ENCODE results near the gene WTIP. TPM values are rescaled to one million over a fixed set of nuclear protein-coding genes. Genes with fewer than 3 reads are reported as not detected.

The WTIP gene
- total RNA-seq, 1 experiment from 2014 or later, result 58.0 TPM

DNA sequence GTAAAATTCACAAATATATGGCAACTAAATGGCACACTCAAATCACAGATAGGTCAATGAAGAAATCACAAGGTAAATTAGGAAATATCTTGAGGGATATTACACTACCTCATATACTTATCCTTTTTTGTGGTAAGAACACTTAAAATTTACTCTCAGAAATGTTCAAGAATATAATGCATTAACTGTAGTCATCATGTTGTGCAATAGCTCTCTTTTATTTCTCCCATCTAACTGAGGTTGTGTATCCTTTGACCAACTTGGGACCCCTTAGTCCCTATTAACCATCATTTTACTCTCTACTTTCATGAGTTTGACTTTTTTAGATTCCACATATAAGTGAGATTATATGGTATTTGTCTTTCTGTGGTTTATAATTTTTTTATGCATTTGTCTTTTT, 52.6 kb downstream of the WTIP start:
- peaks cover 9% of the 10 kb centered on the region for H3K9me3 Mint-ChIP-seq (ENCODE audit: unreplicated experiment)
- H3K4me1 Mint-ChIP-seq (ENCODE audit: low read depth, unreplicated experiment), result no peaks in the 10 kb centered on the region
- TF ChIP-seq, protein P1, sequence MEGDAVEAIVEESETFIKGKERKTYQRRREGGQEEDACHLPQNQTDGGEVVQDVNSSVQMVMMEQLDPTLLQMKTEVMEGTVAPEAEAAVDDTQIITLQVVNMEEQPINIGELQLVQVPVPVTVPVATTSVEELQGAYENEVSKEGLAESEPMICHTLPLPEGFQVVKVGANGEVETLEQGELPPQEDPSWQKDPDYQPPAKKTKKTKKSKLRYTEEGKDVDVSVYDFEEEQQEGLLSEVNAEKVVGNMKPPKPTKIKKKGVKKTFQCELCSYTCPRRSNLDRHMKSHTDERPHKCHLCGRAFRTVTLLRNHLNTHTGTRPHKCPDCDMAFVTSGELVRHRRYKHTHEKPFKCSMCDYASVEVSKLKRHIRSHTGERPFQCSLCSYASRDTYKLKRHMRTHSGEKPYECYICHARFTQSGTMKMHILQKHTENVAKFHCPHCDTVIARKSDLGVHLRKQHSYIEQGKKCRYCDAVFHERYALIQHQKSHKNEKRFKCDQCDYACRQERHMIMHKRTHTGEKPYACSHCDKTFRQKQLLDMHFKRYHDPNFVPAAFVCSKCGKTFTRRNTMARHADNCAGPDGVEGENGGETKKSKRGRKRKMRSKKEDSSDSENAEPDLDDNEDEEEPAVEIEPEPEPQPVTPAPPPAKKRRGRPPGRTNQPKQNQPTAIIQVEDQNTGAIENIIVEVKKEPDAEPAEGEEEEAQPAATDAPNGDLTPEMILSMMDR (IDR thresholded peaks at IDR 0.05; ENCODE audit: insufficient read depth in 1 of 2, low read depth in 1 of 2, low read length in 1 of 2, severe bottlenecking in 1 of 2, unreplicated experiment in 1 of 2), result no peak
- H3K9me3 ChIP-seq, result no peaks in the 10 kb centered on the region
- DNase-seq, result no peak
- BruUV-seq (replicated peaks), result no TSS peak
- POLR2A ChIA-PET, result no interaction called here
- no peaks in the 10 kb centered on the region for H3K4me1 ChIP-seq
- no peaks in the 10 kb centered on the region for H3K36me3 Mint-ChIP-seq (ENCODE audit: insufficient read depth, unreplicated experiment)
- H3K27ac Mint-ChIP-seq (ENCODE audit: unreplicated experiment), result no peak overlapping the region
- no peaks in the 10 kb centered on the region for H3K27me3 ChIP-seq (replicated peaks; ENCODE audit: control insufficient read depth, insufficient read depth, low read length)
- CTCF ChIA-PET, result no interaction called here
- no peak overlapping the region for H3K4me3 ChIP-seq (ENCODE audit: low read depth, low read length)
- intact Hi-C loops (cut with micrococcal nuclease; ENCODE audit: unreplicated experiment), result no loop called here
- H3K4me3 Mint-ChIP-seq (ENCODE audit: unreplicated experiment), result no peak overlapping the region
- no peaks in the 10 kb centered on the region for H3K36me3 ChIP-seq (ENCODE audit: control insufficient read depth, insufficient read depth, low read length)
- H3K27me3 Mint-ChIP-seq (ENCODE audit: insufficient read depth, unreplicated experiment), result peaks cover 20% of the 10 kb centered on the region

DNA sequence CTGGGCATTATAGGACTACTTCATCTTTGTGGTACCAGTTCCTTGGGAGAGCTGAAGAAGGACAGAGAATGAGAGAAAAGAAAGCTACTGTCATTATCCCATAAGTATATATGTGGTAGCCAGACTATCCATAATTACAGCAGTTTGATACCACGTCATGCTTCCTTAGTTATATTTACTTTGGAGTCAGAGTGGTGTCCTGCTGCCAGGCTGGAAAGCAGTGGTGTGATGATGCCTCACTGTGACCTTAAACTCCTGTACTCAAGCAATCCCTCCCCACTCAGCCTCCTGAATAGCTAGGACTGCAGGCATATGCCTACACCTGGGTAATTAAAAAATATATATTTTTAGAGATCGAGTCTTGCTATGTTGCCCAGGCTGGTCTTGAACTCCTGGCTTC, 57.8 kb downstream of the WTIP start:
- BruUV-seq (replicated peaks), result no TSS peak
- H3K27me3 ChIP-seq (replicated peaks; ENCODE audit: control insufficient read depth, insufficient read depth, low read length), result no peaks in the 10 kb centered on the region
- peaks cover 22% of the 10 kb centered on the region for H3K9me3 ChIP-seq
- peaks cover 14% of the 10 kb centered on the region for H3K27me3 Mint-ChIP-seq (ENCODE audit: insufficient read depth, unreplicated experiment)
- intact Hi-C loops (cut with micrococcal nuclease; ENCODE audit: unreplicated experiment), result no loop called here
- H3K36me3 ChIP-seq (ENCODE audit: control insufficient read depth, insufficient read depth, low read length), result no peaks in the 10 kb centered on the region
- H3K36me3 Mint-ChIP-seq (ENCODE audit: insufficient read depth, unreplicated experiment), result no peaks in the 10 kb centered on the region
- CTCF ChIA-PET, result no interaction called here
- no peaks in the 10 kb centered on the region for H3K4me1 Mint-ChIP-seq (ENCODE audit: low read depth, unreplicated experiment)
- POLR2A ChIA-PET, result no interaction called here
- peaks cover 9% of the 10 kb centered on the region for H3K9me3 Mint-ChIP-seq (ENCODE audit: unreplicated experiment)
- H3K4me1 ChIP-seq, result no peaks in the 10 kb centered on the region
- no peak for DNase-seq
- no peak overlapping the region for H3K27ac Mint-ChIP-seq (ENCODE audit: unreplicated experiment)
- TF ChIP-seq, protein P1 (IDR thresholded peaks at IDR 0.05; ENCODE audit: insufficient read depth in 1 of 2, low read depth in 1 of 2, low read length in 1 of 2, severe bottlenecking in 1 of 2, unreplicated experiment in 1 of 2), result no peak
- no peak overlapping the region for H3K4me3 Mint-ChIP-seq (ENCODE audit: unreplicated experiment)
- no peak overlapping the region for H3K4me3 ChIP-seq (ENCODE audit: low read depth, low read length)

DNA sequence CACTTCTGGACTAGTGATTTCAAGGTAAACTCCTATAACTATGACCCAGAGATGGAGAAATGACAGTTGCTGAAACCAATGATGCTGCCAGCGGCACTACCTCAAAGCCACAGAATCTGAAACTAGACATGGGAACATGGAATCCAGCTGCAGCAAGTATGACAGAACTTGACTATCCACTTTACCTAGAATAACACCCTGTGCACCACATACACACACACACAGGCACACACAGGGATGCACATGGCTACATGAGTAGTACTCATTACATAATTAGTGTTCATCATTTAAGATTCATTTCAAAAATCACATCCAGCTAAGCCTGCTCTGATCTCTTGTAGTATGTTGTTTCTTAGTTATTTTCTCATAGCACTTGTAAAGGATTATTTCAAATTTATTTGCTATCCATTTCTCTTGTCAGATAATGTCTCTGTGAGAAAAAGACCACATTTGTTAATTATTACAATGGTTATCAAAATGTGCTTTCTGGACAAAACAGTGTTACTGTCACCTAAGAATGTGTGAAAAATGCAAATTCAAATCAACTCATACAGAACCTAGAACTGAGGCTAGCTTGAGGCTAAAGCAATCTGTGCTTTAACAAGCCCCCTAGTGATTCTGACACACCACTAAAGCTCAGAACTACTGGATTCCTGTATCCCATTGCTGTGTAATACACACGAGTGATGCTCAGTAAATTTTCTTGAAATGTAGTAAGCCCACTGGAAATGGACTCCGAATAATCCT, 59.4 kb downstream of the WTIP start:
- Mint-ChIP-seq H3K27me3 (ENCODE audit: insufficient read depth, unreplicated experiment) (peaks cover 10% of the 10 kb centered on the region), H3K27ac (ENCODE audit: unreplicated experiment) (no peak overlapping the region), H3K4me1 (ENCODE audit: low read depth, unreplicated experiment) (no peaks in the 10 kb centered on the region), H3K9me3 (ENCODE audit: unreplicated experiment) (peaks cover 9% of the 10 kb centered on the region), H3K36me3 (ENCODE audit: insufficient read depth, unreplicated experiment) (no peaks in the 10 kb centered on the region), H3K4me3 (ENCODE audit: unreplicated experiment) (no peak overlapping the region)
- no TSS peak for BruUV-seq (replicated peaks)
- TF ChIP-seq, protein P1 (IDR thresholded peaks at IDR 0.05; ENCODE audit: insufficient read depth in 1 of 2, low read depth in 1 of 2, low read length in 1 of 2, severe bottlenecking in 1 of 2, unreplicated experiment in 1 of 2), result no peak
- ChIA-PET CTCF (no interaction called here), POLR2A (no interaction called here)
- Histone ChIP-seq H3K27me3 (replicated peaks; ENCODE audit: control insufficient read depth, insufficient read depth, low read length) (no peaks in the 10 kb centered on the region), H3K4me1 (no peaks in the 10 kb centered on the region), H3K4me3 (ENCODE audit: low read depth, low read length) (no peak overlapping the region), H3K9me3 (peaks cover 22% of the 10 kb centered on the region), H3K36me3 (ENCODE audit: control insufficient read depth, insufficient read depth, low read length) (no peaks in the 10 kb centered on the region)
- intact Hi-C loops (cut with micrococcal nuclease; ENCODE audit: unreplicated experiment), result no loop called here
- no peak for DNase-seq
